Germinal center (tissue), 1 donor: ENCODE data around the gene TMEM54.

Experiments used
- DNase-seq: peaks from one replicate; pipeline ENCODE4 v3.0.0; 2012; ENCODE audit warnings: mixed read lengths, low spot score

Gene TMEM54

GRCh38 chr1:32900956-32901822, at the start of gene TMEM54:
Gene TMEM54, minus strand, starts transcription at chr1:32901389. Its CDS starts 151 bp downstream, at chr1:32901238.
- no peak for DNase-seq

GRCh38 chr1:32949519-32949918, 48.3 kb upstream of the TMEM54 start:
- DNase-seq: no peak

- DNase-seq: no peak
Measured at GRCh38 chr1:32948905-32949304, 47.7 kb upstream of the TMEM54 start.

- no peak for DNase-seq
Measured at GRCh38 chr1:32948390-32948722, 47.2 kb upstream of the TMEM54 start.

GRCh38 chr1:32947669-32948389, 46.6 kb upstream of the TMEM54 start:
- no peak for DNase-seq

- DNase-seq: no peak
Measured at GRCh38 chr1:32946413-32946812, 45.2 kb upstream of the TMEM54 start.

- DNase-seq: no peak
Measured at GRCh38 chr1:32944180-32944579, 43.0 kb upstream of the TMEM54 start.

- no peak for DNase-seq
Measured at GRCh38 chr1:32939655-32940371, 38.6 kb upstream of the TMEM54 start.

- no peak for DNase-seq
Measured at GRCh38 chr1:32937061-32937460, 35.9 kb upstream of the TMEM54 start.

GRCh38 chr1:32934535-32934934, 33.3 kb upstream of the TMEM54 start:
- no peak for DNase-seq

- DNase-seq: no peak
Measured at GRCh38 chr1:32933742-32934322, 32.6 kb upstream of the TMEM54 start.

- DNase-seq: no peak
Measured at GRCh38 chr1:32931760-32932159, 30.6 kb upstream of the TMEM54 start.

- no peak for DNase-seq
Measured at GRCh38 chr1:32929366-32929765, 28.2 kb upstream of the TMEM54 start.

- DNase-seq: no peak
Measured at GRCh38 chr1:32928715-32929114, 27.5 kb upstream of the TMEM54 start.

- no peak for DNase-seq
Measured at GRCh38 chr1:32928285-32928684, 27.1 kb upstream of the TMEM54 start.

- DNase-seq: no peak
Measured at GRCh38 chr1:32927441-32927840, 26.3 kb upstream of the TMEM54 start.

- no peak for DNase-seq
Measured at GRCh38 chr1:32926562-32926961, 25.4 kb upstream of the TMEM54 start.

GRCh38 chr1:32925403-32926162, 24.4 kb upstream of the TMEM54 start:
- DNase-seq: no peak

GRCh38 chr1:32924881-32925344, 23.7 kb upstream of the TMEM54 start:
- DNase-seq: no peak

GRCh38 chr1:32920833-32921232, 19.6 kb upstream of the TMEM54 start:
- DNase-seq: no peak
